ENCODE measurements around the gene UGT1A1. TPM values are rescaled to one million over a fixed set of nuclear protein-coding genes. Genes with fewer than 3 reads are reported as not detected.

The UGT1A1 gene
- total RNA-seq, 2 donors from 2014 or later: 0.11 to 0.32 TPM

DNA sequence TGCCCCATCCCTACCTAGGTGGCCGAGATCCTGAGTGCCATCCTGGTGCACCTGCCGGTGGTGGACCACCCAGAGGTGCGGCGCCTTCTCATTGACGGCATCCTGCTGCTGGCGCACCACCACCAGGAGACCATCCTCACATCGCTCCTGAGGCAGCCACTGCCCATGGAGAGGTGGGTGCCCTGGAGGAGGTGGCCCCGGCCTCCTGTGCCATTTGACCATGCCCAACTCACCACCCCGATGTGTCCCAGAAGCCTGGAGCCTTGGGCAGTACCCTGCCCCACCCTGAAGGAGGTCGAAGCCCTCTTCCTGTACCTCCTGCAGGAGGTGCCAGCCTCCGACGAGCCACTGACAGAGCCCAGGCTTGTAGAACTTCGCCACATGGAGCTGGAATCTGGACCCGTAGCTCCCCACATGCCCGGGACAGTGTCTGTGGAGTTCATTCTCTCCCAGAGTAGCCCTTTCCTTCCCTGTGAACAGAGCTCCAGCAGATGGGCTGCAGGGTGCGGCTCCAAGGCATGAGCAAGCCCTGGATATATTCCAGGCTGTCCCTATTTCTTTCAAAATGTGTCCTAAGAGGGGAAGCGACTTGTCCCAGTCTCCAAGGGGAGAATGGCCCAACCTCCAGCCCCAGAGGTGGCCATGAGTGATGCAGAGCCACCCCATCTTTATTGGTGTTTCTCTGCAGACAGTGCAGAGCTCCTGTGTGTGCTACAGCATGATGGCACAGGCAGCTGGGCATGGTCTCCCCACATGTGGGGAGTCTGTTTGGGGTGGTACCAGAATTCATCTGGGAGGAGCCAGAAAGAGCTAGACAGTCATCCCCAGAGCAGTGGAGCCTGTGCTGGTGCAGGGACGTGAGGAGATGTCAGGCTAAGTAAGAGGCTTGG, 60.1 kb downstream of the UGT1A1 start:
- no peaks in the 10 kb centered on the region for H3K9me3 ChIP-seq
- DNase-seq (ENCODE audit: low spot score): no peak
- no peak overlapping the region for H3K4me3 ChIP-seq
- no peak for TF ChIP-seq POLR2AphosphoS5 (IDR thresholded peaks at IDR 0.05)
- TF ChIP-seq, protein P1, sequence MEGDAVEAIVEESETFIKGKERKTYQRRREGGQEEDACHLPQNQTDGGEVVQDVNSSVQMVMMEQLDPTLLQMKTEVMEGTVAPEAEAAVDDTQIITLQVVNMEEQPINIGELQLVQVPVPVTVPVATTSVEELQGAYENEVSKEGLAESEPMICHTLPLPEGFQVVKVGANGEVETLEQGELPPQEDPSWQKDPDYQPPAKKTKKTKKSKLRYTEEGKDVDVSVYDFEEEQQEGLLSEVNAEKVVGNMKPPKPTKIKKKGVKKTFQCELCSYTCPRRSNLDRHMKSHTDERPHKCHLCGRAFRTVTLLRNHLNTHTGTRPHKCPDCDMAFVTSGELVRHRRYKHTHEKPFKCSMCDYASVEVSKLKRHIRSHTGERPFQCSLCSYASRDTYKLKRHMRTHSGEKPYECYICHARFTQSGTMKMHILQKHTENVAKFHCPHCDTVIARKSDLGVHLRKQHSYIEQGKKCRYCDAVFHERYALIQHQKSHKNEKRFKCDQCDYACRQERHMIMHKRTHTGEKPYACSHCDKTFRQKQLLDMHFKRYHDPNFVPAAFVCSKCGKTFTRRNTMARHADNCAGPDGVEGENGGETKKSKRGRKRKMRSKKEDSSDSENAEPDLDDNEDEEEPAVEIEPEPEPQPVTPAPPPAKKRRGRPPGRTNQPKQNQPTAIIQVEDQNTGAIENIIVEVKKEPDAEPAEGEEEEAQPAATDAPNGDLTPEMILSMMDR (IDR thresholded peaks at IDR 0.05): no peak
- no peak for TF ChIP-seq POLR2A (IDR thresholded peaks at IDR 0.05)
- no peaks in the 10 kb centered on the region for H3K27me3 ChIP-seq (replicated peaks; ENCODE audit: insufficient read depth)
- 91% methylated on average over 18 of the region's 18 CpGs for WGBS
- H3K4me1 ChIP-seq (replicated peaks): no peaks in the 10 kb centered on the region
- intact Hi-C loops (cut with DNase I): no loop called here
- H3K36me3 ChIP-seq: no peaks in the 10 kb centered on the region
- H3K27ac ChIP-seq: no peak overlapping the region

DNA sequence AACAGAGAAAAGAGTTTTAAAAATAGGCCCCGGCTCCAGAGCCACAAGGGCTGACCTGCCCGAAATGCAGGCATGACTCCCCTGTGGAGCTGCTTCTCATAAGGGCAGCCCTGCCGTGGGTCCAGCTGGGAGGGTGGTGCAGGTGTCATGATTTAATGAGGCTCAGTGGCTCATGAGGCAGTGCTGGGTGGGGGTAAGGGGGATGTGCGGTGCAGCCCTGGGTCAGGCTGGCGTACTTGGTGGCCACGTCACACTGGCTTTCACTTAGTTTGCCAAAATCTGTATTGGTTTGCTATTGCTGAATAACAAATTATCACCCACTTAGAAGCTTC, 60.7 kb downstream of the UGT1A1 start:
- no peaks in the 10 kb centered on the region for H3K9me3 ChIP-seq
- no peak overlapping the region for H3K27ac ChIP-seq
- TF ChIP-seq POLR2A (IDR thresholded peaks at IDR 0.05): no peak
- TF ChIP-seq, protein P1 (IDR thresholded peaks at IDR 0.05): no peak
- no peaks in the 10 kb centered on the region for H3K36me3 ChIP-seq
- no peaks in the 10 kb centered on the region for H3K4me1 ChIP-seq (replicated peaks)
- no peak overlapping the region for H3K4me3 ChIP-seq
- intact Hi-C loops (cut with DNase I): no loop called here
- no peaks in the 10 kb centered on the region for H3K27me3 ChIP-seq (replicated peaks; ENCODE audit: insufficient read depth)
- no peak for DNase-seq (ENCODE audit: low spot score)
- 84% methylated on average over 6 of the region's 6 CpGs for WGBS

DNA sequence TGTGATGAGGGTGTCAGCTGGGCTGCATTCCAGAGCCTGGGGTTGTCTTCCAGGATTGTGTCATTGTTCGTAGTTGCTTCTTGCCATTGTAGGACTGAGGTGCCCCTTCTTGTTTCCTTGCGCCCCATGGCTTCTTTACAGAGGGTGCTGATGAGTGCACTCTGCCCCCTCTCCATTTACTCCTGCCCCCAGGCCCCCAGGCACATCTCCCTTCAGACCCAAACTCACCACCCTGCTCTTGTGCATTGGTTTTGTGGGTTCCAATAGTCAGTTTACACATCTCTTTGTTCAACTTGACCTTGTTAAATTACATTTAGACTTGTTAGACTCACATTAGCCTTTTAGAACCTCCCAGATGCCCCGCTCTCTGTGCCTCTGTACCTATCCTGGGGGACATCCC, 61.1 kb downstream of the UGT1A1 start:
- Histone ChIP-seq H3K27ac (no peak overlapping the region), H3K36me3 (no peaks in the 10 kb centered on the region), H3K9me3 (no peaks in the 10 kb centered on the region), H3K4me3 (no peak overlapping the region), H3K4me1 (replicated peaks) (no peaks in the 10 kb centered on the region), H3K27me3 (replicated peaks; ENCODE audit: insufficient read depth) (no peaks in the 10 kb centered on the region)
- WGBS: 95% methylated on average over 3 of the region's 3 CpGs
- no peak for DNase-seq (ENCODE audit: low spot score)
- intact Hi-C loops (cut with DNase I): no loop called here
- TF ChIP-seq, protein P1 (IDR thresholded peaks at IDR 0.05): no peak
- TF ChIP-seq POLR2AphosphoS5 (IDR thresholded peaks at IDR 0.05) (no peak), POLR2A (IDR thresholded peaks at IDR 0.05) (no peak)

DNA sequence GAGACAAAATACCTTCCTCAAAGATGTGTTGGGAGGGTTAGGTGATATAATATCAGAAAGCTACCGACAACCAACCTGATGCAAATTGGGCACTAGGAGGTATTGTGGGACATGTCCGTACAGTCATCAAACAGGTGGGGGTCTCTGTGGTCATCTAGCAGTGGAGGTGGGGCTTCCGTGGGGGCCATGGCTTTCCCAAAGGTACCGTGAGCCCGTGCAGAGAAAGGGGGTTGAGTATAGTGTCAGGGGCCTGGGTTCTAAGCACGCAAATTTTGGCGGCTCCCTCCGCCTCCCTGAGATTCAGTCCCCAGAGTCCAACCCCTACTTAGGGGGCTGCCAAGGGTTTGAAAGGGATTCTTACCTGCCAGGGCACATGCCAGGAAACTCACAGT, 61.6 kb downstream of the UGT1A1 start:
- intact Hi-C loops (cut with DNase I): no loop called here
- TF ChIP-seq, protein P1 (IDR thresholded peaks at IDR 0.05): no peak
- TF ChIP-seq POLR2AphosphoS5 (IDR thresholded peaks at IDR 0.05) (no peak), POLR2A (IDR thresholded peaks at IDR 0.05) (no peak)
- Histone ChIP-seq H3K27me3 (replicated peaks; ENCODE audit: insufficient read depth) (no peaks in the 10 kb centered on the region), H3K4me1 (replicated peaks) (no peaks in the 10 kb centered on the region), H3K9me3 (no peaks in the 10 kb centered on the region), H3K4me3 (no peak overlapping the region), H3K27ac (no peak overlapping the region), H3K36me3 (no peaks in the 10 kb centered on the region)
- no peak for DNase-seq (ENCODE audit: low spot score)
- whole genome bisulfite sequencing: 87% methylated on average over 8 of the region's 8 CpGs

All from prostate gland (tissue), 2 donors.